LNCAP (cell line): ENCODE measurements around the gene FAM47E.

Experiments
- TF ChIP-seq, protein P1 (sequence below): fragments of 450-650 bp; IDR thresholded peaks from 2 replicates; pipeline ENCODE4 v1.5.1; 2017; ENCODE audit warnings: mild to moderate bottlenecking

FAM47E gene

DNA sequence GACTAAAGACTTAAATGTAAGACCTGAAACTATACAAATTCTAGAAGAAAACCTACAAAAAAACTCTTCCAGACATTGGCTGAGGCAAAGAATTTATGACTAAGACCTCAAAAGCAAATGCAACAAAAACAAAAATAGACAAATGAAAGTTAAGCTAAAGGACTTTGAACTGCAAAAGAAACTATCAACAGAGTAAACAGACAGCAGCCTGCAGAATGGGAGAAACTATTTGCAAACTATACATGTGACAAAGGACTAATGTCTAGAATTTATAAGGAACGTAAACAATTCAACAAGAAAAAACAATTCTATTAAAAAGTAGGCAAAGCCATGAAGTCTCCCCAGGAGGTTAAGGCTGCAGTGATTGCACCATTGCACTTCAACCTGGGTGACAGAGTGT lies 9.1 kb downstream of the FAM47E start:
- TF ChIP-seq, protein P1, sequence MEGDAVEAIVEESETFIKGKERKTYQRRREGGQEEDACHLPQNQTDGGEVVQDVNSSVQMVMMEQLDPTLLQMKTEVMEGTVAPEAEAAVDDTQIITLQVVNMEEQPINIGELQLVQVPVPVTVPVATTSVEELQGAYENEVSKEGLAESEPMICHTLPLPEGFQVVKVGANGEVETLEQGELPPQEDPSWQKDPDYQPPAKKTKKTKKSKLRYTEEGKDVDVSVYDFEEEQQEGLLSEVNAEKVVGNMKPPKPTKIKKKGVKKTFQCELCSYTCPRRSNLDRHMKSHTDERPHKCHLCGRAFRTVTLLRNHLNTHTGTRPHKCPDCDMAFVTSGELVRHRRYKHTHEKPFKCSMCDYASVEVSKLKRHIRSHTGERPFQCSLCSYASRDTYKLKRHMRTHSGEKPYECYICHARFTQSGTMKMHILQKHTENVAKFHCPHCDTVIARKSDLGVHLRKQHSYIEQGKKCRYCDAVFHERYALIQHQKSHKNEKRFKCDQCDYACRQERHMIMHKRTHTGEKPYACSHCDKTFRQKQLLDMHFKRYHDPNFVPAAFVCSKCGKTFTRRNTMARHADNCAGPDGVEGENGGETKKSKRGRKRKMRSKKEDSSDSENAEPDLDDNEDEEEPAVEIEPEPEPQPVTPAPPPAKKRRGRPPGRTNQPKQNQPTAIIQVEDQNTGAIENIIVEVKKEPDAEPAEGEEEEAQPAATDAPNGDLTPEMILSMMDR, result no peak

DNA sequence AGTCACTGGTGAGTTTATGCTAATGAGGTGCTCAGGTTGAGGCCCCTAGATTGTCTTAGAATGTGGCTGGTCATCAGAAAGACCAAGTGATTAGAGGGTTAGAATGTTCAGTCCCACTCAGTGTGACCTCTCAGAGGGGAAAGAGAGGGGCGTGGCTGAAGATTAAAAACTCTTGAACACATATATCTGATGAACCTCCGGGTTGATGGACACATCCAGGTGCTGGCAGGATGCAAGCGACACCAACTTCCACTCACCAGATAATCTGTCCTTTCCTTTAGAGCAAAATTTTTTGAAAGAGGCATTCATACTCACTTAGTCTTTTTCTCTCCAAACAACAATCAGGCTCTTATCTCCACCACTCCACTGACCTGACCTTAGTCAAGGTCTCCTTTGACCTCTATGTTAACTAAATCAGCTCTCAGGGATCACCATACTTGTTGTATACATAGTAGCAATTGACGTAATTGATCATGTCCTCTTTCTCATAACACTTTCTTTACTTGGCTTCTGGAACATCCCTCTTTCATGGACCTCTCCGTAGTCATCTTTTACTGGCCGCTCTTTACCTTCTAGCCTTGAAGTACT lies 14.2 kb downstream of the FAM47E start:
- TF ChIP-seq, protein P1, result no peak

DNA sequence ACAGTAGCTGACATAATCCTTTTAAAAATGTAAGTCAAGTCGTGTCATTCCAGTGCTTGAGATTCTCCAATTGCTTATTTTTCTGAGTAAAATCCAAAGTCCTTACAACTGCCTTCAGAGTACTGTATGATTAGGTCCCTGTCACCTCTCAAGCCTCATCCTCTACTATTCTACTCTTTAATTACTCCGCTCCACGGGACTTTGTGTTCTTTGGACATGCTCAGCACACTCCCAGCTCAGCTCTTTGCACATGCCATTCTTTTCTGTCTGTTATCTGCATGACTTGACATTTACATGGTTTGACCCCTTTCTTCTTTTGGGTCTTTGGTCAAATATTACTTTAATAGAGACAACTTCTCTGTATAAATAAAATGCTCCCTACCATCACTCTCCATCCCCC lies 15.1 kb downstream of the FAM47E start:
- TF ChIP-seq, protein P1, result no peak

DNA sequence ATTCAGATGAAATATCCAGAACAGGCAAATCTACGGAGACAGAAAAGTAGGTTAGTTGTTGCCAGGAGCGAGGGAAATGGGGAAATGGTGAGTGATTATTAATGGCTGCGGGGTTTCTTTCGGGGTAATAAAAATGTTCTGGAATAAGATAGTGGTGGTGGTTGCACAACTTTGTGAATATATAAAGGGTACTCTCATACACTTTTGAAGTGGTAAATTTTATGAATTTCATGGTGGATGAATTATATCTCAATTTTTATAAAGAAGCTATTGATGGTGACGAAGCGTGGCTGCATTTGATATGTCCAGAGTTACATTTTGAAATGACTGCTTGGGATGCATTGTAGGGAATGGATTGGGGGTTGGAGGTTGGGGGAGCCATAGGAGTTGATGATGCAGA lies 16.3 kb downstream of the FAM47E start:
- TF ChIP-seq, protein P1, result no peak

DNA sequence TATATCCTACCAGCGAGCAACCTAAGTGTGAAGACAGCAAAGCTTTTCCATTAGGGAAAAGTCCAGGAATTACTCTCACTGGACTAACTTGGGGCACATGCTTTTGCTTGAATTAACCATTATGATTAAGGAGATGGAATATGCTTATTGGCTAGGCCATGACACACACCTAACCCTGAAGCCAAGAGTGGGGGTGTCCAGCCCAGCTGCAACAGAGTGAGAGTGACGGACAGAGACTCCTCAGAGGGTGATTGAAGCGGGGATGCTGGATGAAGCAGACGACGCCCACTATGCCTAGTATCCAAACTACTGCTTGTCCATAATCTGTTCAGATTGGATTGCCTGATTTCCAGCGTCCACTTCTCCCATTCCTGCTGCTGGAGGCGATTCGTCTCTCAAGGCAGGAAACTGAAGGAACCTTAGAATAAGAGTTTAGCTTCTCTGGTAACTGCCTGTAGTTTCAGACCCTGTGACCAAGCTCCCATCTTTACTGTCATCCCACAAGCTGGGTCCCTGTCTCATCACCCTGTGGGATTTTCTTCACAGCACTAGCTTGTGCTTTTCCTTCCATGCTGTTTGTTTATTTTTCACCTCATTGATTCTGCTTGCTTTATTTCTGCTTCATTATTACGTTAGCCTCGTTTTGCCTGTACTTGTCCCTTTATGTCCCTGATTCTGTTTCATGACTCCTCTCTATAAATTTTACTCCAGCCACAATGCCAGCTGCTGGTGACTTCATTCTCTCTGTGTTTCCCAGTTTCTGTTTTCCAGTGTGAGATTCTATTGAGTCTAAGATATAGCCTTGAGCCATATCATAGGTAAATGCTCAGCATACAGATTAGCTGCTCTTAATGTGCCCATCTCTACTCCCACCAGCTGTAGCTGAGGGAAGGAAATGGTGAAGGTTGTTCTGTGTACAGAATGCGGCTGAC lies 19.0 kb downstream of the FAM47E start:
- TF ChIP-seq, protein P1, result no peak

DNA sequence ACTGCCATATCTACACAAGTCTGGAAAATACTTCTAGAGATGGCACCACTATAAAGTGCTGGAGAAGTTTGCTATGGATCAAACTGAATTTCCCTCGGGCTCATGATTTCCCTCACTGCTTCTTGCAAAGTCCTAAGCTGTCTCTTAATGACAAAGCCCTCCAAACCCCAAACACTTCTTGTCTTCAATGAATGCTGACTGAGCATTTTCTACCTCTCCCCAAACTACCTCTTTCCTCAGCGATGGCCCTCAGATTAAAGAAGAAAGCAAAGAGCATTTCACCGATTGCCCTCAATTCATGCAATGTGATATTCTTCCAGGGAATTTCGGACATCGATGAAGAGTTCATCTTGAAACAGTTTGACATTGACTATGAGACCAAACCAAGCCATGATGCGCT lies 19.7 kb downstream of the FAM47E start:
- TF ChIP-seq, protein P1, result no peak

DNA sequence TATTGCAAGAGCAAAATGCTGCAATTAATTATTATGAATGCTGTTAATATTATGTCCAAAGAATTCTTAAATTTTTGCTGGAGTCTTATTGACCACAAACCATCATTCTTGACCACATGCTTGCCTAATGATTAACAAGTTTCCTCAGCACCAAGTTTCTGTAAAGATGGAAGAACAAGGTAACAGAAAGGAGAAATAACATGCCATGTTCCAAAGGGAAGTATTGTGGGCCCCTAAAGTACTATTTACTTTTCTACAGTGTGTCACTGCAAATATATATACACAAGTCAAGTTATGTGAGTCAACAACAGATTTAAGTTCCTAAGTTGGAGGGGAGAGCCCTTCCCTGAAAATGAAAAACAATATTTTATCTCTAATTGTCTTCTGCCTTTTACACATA lies 20.6 kb downstream of the FAM47E start:
- TF ChIP-seq, protein P1, result no peak
